ENCODE results near the gene PVALB. TPM values are rescaled to one million over a fixed set of nuclear protein-coding genes. Genes with fewer than 3 reads are reported as not detected.

Gene PVALB
- total RNA-seq, 1 donor from 2014 or later, result 2.1 TPM

GRCh38 chr22:36850056-36850455 lies 33.2 kb upstream of the PVALB start:
- Histone ChIP-seq H3K36me3 (ENCODE audit: control insufficient read depth in 3 of 3, insufficient read depth in 3 of 3, low read length in 3 of 3) (no peaks in the 10 kb centered on the region), H3K4me3 (ENCODE audit: low read length in 3 of 3) (no peak overlapping the region), H3K27ac (ENCODE audit: low read depth, low read length) (no peak overlapping the region), H3K9ac (ENCODE audit: low read depth in 1 of 3, low read length in 3 of 3) (no peak overlapping the region), H3K4me1 (ENCODE audit: control insufficient read depth in 3 of 3, insufficient read depth in 3 of 3, low read length in 3 of 3) (peaks cover 0 to 2% (median 0%) of the 10 kb centered on the region in 3 donors), H3K9me3 (ENCODE audit: control insufficient read depth in 3 of 3, low read length in 3 of 3) (no peaks in the 10 kb centered on the region), H3K27me3 (ENCODE audit: control insufficient read depth in 3 of 3, insufficient read depth in 3 of 3, low read length in 3 of 3) (peaks cover 31 to 44% (median 38%) of the 10 kb centered on the region in 3 donors)

GRCh38 chr22:36846949-36847348 lies 30.1 kb upstream of the PVALB start:
- no peak overlapping the region for H3K9ac ChIP-seq (ENCODE audit: low read depth in 1 of 3, low read length in 3 of 3)
- H3K4me1 ChIP-seq (ENCODE audit: control insufficient read depth in 3 of 3, insufficient read depth in 3 of 3, low read length in 3 of 3), result no peaks in the 10 kb centered on the region
- no peaks in the 10 kb centered on the region for H3K9me3 ChIP-seq (ENCODE audit: control insufficient read depth in 3 of 3, low read length in 3 of 3)
- H3K4me3 ChIP-seq (ENCODE audit: low read length in 3 of 3), result no peak overlapping the region
- H3K27ac ChIP-seq (ENCODE audit: low read depth, low read length), result no peak overlapping the region
- H3K27me3 ChIP-seq (ENCODE audit: control insufficient read depth in 3 of 3, insufficient read depth in 3 of 3, low read length in 3 of 3), result peaks cover 34 to 54% (median 41%) of the 10 kb centered on the region in 3 donors
- no peaks in the 10 kb centered on the region for H3K36me3 ChIP-seq (ENCODE audit: control insufficient read depth in 3 of 3, insufficient read depth in 3 of 3, low read length in 3 of 3)

GRCh38 chr22:36846271-36846670 lies 29.4 kb upstream of the PVALB start:
- no peaks in the 10 kb centered on the region for H3K9me3 ChIP-seq (ENCODE audit: control insufficient read depth in 3 of 3, low read length in 3 of 3)
- peaks cover 36 to 54% (median 41%) of the 10 kb centered on the region in 3 donors for H3K27me3 ChIP-seq (ENCODE audit: control insufficient read depth in 3 of 3, insufficient read depth in 3 of 3, low read length in 3 of 3)
- H3K4me3 ChIP-seq (ENCODE audit: low read length in 3 of 3), result no peak overlapping the region
- H3K36me3 ChIP-seq (ENCODE audit: control insufficient read depth in 3 of 3, insufficient read depth in 3 of 3, low read length in 3 of 3), result no peaks in the 10 kb centered on the region
- no peaks in the 10 kb centered on the region for H3K4me1 ChIP-seq (ENCODE audit: control insufficient read depth in 3 of 3, insufficient read depth in 3 of 3, low read length in 3 of 3)
- no peak overlapping the region for H3K9ac ChIP-seq (ENCODE audit: low read depth in 1 of 3, low read length in 3 of 3)
- H3K27ac ChIP-seq (ENCODE audit: low read depth, low read length), result no peak overlapping the region

GRCh38 chr22:36840106-36840505 lies 23.3 kb upstream of the PVALB start:
- Histone ChIP-seq H3K27me3 (ENCODE audit: control insufficient read depth in 3 of 3, insufficient read depth in 3 of 3, low read length in 3 of 3) (peaks cover 6 to 35% (median 22%) of the 10 kb centered on the region in 3 donors), H3K9ac (ENCODE audit: low read depth in 1 of 3, low read length in 3 of 3) (no peak overlapping the region), H3K4me1 (ENCODE audit: control insufficient read depth in 3 of 3, insufficient read depth in 3 of 3, low read length in 3 of 3) (peaks cover 0 to 4% (median 0%) of the 10 kb centered on the region in 3 donors), H3K27ac (ENCODE audit: low read depth, low read length) (no peak overlapping the region), H3K4me3 (ENCODE audit: low read length in 3 of 3) (no peak overlapping the region), H3K9me3 (ENCODE audit: control insufficient read depth in 3 of 3, low read length in 3 of 3) (no peaks in the 10 kb centered on the region), H3K36me3 (ENCODE audit: control insufficient read depth in 3 of 3, insufficient read depth in 3 of 3, low read length in 3 of 3) (no peaks in the 10 kb centered on the region)

GRCh38 chr22:36839356-36840073 lies 22.7 kb upstream of the PVALB start:
- no peaks in the 10 kb centered on the region for H3K36me3 ChIP-seq (ENCODE audit: control insufficient read depth in 3 of 3, insufficient read depth in 3 of 3, low read length in 3 of 3)

GRCh38 chr22:36838119-36839030 lies 21.5 kb upstream of the PVALB start:
- Histone ChIP-seq H3K9me3 (ENCODE audit: control insufficient read depth in 3 of 3, low read length in 3 of 3) (no peaks in the 10 kb centered on the region), H3K27me3 (ENCODE audit: control insufficient read depth in 3 of 3, insufficient read depth in 3 of 3, low read length in 3 of 3) (peaks cover 11 to 31% (median 24%) of the 10 kb centered on the region in 3 donors), H3K4me1 (ENCODE audit: control insufficient read depth in 3 of 3, insufficient read depth in 3 of 3, low read length in 3 of 3) (peaks cover 0 to 4% (median 0%) of the 10 kb centered on the region in 3 donors), H3K27ac (ENCODE audit: low read depth, low read length) (no peak overlapping the region), H3K9ac (ENCODE audit: low read depth in 1 of 3, low read length in 3 of 3) (no peak overlapping the region), H3K36me3 (ENCODE audit: control insufficient read depth in 3 of 3, insufficient read depth in 3 of 3, low read length in 3 of 3) (no peaks in the 10 kb centered on the region), H3K4me3 (ENCODE audit: low read length in 3 of 3) (no peak overlapping the region)

More at GRCh38 chr22:36839356-36840073, 22.7 kb upstream of the PVALB start:
- Histone ChIP-seq H3K4me3 (ENCODE audit: low read length in 3 of 3) (no peak overlapping the region), H3K27me3 (ENCODE audit: control insufficient read depth in 3 of 3, insufficient read depth in 3 of 3, low read length in 3 of 3) (peaks cover 11 to 31% (median 23%) of the 10 kb centered on the region in 3 donors), H3K9ac (ENCODE audit: low read depth in 1 of 3, low read length in 3 of 3) (no peak overlapping the region), H3K27ac (ENCODE audit: low read depth, low read length) (no peak overlapping the region), H3K4me1 (ENCODE audit: control insufficient read depth in 3 of 3, insufficient read depth in 3 of 3, low read length in 3 of 3) (peaks cover 0 to 4% (median 0%) of the 10 kb centered on the region in 3 donors), H3K9me3 (ENCODE audit: control insufficient read depth in 3 of 3, low read length in 3 of 3) (no peaks in the 10 kb centered on the region)

- no peak overlapping the region for H3K4me3 ChIP-seq (ENCODE audit: low read length in 3 of 3)
- peaks cover 0 to 4% (median 0%) of the 10 kb centered on the region in 3 donors for H3K4me1 ChIP-seq (ENCODE audit: control insufficient read depth in 3 of 3, insufficient read depth in 3 of 3, low read length in 3 of 3)
- H3K9ac ChIP-seq (ENCODE audit: low read depth in 1 of 3, low read length in 3 of 3), result no peak overlapping the region
- H3K27me3 ChIP-seq (ENCODE audit: control insufficient read depth in 3 of 3, insufficient read depth in 3 of 3, low read length in 3 of 3), result peaks cover 5 to 32% (median 25%) of the 10 kb centered on the region in 3 donors
- H3K27ac ChIP-seq (ENCODE audit: low read depth, low read length), result no peak overlapping the region
- H3K36me3 ChIP-seq (ENCODE audit: control insufficient read depth in 3 of 3, insufficient read depth in 3 of 3, low read length in 3 of 3), result no peaks in the 10 kb centered on the region
- no peaks in the 10 kb centered on the region for H3K9me3 ChIP-seq (ENCODE audit: control insufficient read depth in 3 of 3, low read length in 3 of 3)
Measured at GRCh38 chr22:36835903-36836302, 19.1 kb upstream of the PVALB start.

- no peaks in the 10 kb centered on the region for H3K36me3 ChIP-seq (ENCODE audit: control insufficient read depth in 3 of 3, insufficient read depth in 3 of 3, low read length in 3 of 3)
- H3K9me3 ChIP-seq (ENCODE audit: control insufficient read depth in 3 of 3, low read length in 3 of 3), result no peaks in the 10 kb centered on the region
- no peaks in the 10 kb centered on the region for H3K4me1 ChIP-seq (ENCODE audit: control insufficient read depth in 3 of 3, insufficient read depth in 3 of 3, low read length in 3 of 3)
- H3K4me3 ChIP-seq (ENCODE audit: low read length in 3 of 3), result no peak overlapping the region
- H3K27ac ChIP-seq (ENCODE audit: low read depth, low read length), result no peak overlapping the region
- H3K27me3 ChIP-seq (ENCODE audit: control insufficient read depth in 3 of 3, insufficient read depth in 3 of 3, low read length in 3 of 3), result peaks cover 10 to 35% (median 26%) of the 10 kb centered on the region in 3 donors
- no peak overlapping the region for H3K9ac ChIP-seq (ENCODE audit: low read depth in 1 of 3, low read length in 3 of 3)
Measured at GRCh38 chr22:36833073-36833472, 16.2 kb upstream of the PVALB start.

- H3K27ac ChIP-seq (ENCODE audit: low read depth, low read length), result no peak overlapping the region
- no peak overlapping the region for H3K4me3 ChIP-seq (ENCODE audit: low read length in 3 of 3)
- H3K27me3 ChIP-seq (ENCODE audit: control insufficient read depth in 3 of 3, insufficient read depth in 3 of 3, low read length in 3 of 3), result peaks cover 10 to 35% (median 25%) of the 10 kb centered on the region in 3 donors
- H3K36me3 ChIP-seq (ENCODE audit: control insufficient read depth in 3 of 3, insufficient read depth in 3 of 3, low read length in 3 of 3), result no peaks in the 10 kb centered on the region
- H3K9ac ChIP-seq (ENCODE audit: low read depth in 1 of 3, low read length in 3 of 3), result no peak overlapping the region
- H3K9me3 ChIP-seq (ENCODE audit: control insufficient read depth in 3 of 3, low read length in 3 of 3), result no peaks in the 10 kb centered on the region
- peaks cover 0 to 2% (median 0%) of the 10 kb centered on the region in 3 donors for H3K4me1 ChIP-seq (ENCODE audit: control insufficient read depth in 3 of 3, insufficient read depth in 3 of 3, low read length in 3 of 3)
Measured at GRCh38 chr22:36831717-36832116, 14.9 kb upstream of the PVALB start.

GRCh38 chr22:36831206-36831605 lies 14.4 kb upstream of the PVALB start:
- peaks cover 10 to 35% (median 25%) of the 10 kb centered on the region in 3 donors for H3K27me3 ChIP-seq (ENCODE audit: control insufficient read depth in 3 of 3, insufficient read depth in 3 of 3, low read length in 3 of 3)
- H3K36me3 ChIP-seq (ENCODE audit: control insufficient read depth in 3 of 3, insufficient read depth in 3 of 3, low read length in 3 of 3), result no peaks in the 10 kb centered on the region
- H3K4me1 ChIP-seq (ENCODE audit: control insufficient read depth in 3 of 3, insufficient read depth in 3 of 3, low read length in 3 of 3), result peaks cover 0 to 7% (median 2%) of the 10 kb centered on the region in 3 donors
- no peaks in the 10 kb centered on the region for H3K9me3 ChIP-seq (ENCODE audit: control insufficient read depth in 3 of 3, low read length in 3 of 3)
- H3K27ac ChIP-seq (ENCODE audit: low read depth, low read length), result no peak overlapping the region
- H3K4me3 ChIP-seq (ENCODE audit: low read length in 3 of 3), result no peak overlapping the region
- H3K9ac ChIP-seq (ENCODE audit: low read depth in 1 of 3, low read length in 3 of 3), result no peak overlapping the region
